Peyer's patch (tissue), 4 donors: ENCODE measurements around the gene ANKRD44.

Source experiments
- POLR2A ChIP-seq, 2 donors: fragments of 450-650 bp; IDR thresholded peaks; one replicate each; pipeline ENCODE4 v1.5.1; 2017; ENCODE audit warnings: antibody characterized with exemption in 2 of 2, mild to moderate bottlenecking in 2 of 2, moderate library complexity in 2 of 2
- TF ChIP-seq, protein P1 (sequence below), 6 experiments: fragments of 450-650 bp in 4 of 6; fragments of 200-600 bp in 2 of 6; sonication (generic) in 1 of 6; IDR thresholded peaks; one replicate each; pipeline ENCODE4 v1.5.1; 2017 to 2019; ENCODE audit warnings: antibody characterized with exemption in 6 of 6, mild to moderate bottlenecking in 3 of 6, moderate library complexity in 1 of 6

DNA sequence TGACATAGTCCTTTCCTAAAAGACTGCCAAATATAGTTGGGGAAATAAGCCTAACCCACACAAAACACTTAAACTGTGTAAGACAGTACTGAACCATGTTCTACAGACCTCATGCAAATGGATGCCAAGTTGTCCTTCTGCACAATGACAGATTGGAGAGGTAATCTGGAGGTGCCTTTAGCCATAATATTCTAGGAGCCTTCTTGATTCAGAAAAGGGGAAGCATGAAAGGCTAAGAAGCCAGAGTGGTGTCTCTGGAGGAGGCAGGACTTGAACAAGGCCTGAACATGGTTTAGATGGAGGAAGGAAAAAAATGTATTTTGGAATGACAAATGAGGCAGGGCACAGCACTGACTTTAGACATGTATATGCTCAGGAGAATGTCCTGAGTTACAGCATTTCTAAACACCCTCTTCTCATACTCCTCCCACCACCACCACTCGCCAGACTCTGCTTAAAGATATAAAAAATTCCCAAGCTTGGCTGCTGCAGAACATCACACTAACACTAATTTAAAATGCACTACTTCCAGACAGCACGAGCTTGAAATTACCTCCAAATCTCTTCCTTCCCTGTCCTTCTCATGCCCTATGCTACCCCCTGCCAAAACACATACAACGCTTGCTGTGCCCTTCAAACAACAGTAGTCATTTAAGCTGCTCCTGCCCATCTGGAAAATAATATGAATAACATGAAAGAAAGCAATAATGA is 110.4 kb downstream of the ANKRD44 start:
- TF ChIP-seq, protein P1, sequence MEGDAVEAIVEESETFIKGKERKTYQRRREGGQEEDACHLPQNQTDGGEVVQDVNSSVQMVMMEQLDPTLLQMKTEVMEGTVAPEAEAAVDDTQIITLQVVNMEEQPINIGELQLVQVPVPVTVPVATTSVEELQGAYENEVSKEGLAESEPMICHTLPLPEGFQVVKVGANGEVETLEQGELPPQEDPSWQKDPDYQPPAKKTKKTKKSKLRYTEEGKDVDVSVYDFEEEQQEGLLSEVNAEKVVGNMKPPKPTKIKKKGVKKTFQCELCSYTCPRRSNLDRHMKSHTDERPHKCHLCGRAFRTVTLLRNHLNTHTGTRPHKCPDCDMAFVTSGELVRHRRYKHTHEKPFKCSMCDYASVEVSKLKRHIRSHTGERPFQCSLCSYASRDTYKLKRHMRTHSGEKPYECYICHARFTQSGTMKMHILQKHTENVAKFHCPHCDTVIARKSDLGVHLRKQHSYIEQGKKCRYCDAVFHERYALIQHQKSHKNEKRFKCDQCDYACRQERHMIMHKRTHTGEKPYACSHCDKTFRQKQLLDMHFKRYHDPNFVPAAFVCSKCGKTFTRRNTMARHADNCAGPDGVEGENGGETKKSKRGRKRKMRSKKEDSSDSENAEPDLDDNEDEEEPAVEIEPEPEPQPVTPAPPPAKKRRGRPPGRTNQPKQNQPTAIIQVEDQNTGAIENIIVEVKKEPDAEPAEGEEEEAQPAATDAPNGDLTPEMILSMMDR (IDR thresholded peaks at IDR 0.05) = no peak
- no peak for TF ChIP-seq POLR2A (IDR thresholded peaks at IDR 0.05)
